Stimulated activated CD8-positive, alpha-beta memory T cell treated with anti-CD3 and anti-CD28 coated beads, Interleukin-12 subunit alpha, Interleukin-12 subunit beta, amount 100 ng/mL, for 24 hours (primary cell): ENCODE results near the gene NETO2.

Experiments used
- DNase-seq: peaks from one replicate; pipeline ENCODE4 v3.0.0-alpha.2; 2020; ENCODE audit errors: extremely low read depth

NETO2 gene

DNA sequence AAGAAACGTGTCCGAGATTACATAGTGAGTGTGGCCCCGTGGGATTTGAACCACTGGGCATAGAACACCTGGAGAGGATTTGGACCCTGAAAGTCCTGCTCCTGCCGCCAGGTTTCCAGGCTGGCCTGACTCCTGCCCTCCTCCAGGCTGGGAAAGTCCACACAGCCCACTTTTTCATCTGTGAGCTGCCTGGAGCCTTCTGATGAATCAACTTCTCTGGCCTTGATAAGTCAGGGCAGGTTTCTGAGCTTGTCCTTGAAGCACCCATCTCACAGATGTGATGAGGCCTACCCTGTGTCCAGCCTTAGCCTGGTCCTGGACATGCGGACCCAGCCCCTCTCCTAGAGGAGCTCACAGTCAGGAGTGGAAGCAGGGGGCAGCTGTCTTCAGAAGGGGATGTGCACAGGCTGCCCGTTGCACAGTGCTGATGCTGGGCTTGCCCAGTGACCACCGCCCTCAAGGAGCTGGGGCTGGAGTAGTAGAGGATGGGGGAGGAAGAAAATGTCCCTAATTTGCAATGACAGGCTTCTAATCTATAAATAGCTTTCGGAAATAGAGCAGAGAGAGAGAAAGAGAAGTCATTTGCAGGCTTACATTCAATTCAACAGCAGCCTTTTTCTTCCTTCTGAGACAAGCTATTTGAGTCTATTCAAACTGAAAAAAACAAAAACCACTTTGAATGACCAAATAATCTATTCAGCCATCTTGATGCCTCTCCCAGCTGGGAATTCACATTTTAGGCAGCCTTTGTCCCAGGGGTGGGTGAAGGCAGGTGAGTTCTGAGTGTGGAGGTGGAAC, 96.8 kb downstream of the NETO2 start:
- no peak for DNase-seq

DNA sequence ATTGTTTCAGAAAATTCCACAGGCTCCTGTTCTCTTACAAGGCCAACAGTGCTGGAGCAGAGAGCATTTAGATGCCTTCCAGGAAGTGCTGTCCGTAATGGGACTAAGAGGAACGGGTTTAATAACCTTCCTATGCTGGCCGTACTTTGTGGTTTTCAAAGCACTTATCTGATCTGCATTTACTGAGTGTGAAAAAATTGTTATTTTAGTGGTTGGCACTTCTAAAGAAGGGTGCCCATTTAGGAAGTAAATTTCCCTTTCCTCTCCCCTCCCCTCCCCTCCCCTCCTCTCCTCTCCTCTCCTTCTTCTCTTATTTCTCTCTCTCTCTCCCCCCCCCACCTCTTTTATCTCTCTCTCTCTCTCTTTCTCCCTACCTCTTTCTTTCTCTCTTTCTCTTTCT, 98.3 kb downstream of the NETO2 start:
- no peak for DNase-seq

DNA sequence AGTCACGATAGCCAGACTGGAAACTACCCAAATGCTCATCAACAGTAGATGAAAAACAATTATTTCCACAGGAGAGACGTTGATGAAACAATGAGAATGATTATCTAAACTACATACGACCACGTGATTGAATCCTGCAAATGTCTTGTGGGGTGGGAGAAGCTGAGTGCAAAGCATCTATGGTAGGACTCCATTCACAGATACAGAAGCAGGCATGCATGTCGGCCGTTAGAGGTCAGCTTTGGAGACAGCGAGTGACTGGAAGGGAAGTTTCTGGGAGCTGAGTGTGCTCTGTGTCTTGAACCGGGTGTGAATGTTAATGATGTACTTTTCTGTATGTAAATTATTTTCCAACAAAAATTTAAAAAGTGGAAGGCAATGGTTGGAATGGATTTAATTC, 98.7 kb downstream of the NETO2 start:
- DNase-seq = no peak

DNA sequence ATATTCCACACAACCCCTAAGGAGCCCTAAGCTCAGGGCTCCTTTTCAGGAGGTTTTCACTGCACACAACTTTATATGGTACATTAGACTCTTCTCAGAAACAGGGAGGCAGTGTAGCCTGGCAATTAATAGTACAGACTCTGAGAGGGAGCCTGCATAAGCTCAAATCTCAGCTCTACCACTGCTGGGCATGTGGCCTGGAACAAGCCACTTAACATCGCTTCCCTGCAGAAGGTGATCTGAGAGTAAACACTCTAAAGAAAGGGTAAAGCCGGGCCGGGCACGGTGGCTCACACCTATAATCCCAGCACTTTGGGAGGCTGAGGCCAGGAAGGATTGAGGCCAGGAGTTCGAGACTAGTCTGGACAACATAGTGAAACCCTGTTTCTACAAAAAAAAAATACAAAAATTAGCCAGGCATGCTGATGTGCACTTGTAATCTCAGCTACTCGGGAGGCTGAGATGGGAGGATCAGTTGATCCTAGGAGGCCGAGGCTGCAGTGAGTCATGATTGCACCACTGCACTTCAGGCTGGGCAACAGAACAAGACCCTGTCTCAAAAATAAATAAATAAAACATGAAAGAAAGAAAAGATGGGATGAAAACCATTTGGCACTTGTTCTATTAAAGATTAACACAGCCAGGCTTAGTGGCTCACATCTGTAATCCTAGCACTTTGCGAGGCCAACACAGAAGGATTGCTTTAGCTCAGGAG, 99.6 kb downstream of the NETO2 start:
- DNase-seq = no peak

DNA sequence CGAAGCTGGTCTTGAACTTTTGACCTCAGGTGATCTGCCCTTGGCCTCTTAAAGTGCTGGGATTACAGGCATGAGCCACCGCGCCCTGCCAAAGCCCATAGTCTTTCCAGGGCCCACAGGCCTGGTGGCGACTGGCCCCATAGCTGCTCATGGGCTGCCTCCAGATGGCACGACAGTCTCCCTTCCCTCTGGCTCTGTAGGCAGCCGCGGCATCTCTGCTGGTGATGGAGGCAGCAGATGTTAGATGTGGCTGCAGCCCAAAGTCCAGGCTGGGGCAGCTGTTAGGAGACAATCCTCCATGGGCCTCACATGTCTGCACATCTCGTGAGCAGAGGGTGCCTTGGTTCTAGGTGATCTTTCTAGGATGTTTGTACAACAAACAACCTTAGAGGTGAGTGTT, 100.5 kb downstream of the NETO2 start:
- DNase-seq = no peak

DNA sequence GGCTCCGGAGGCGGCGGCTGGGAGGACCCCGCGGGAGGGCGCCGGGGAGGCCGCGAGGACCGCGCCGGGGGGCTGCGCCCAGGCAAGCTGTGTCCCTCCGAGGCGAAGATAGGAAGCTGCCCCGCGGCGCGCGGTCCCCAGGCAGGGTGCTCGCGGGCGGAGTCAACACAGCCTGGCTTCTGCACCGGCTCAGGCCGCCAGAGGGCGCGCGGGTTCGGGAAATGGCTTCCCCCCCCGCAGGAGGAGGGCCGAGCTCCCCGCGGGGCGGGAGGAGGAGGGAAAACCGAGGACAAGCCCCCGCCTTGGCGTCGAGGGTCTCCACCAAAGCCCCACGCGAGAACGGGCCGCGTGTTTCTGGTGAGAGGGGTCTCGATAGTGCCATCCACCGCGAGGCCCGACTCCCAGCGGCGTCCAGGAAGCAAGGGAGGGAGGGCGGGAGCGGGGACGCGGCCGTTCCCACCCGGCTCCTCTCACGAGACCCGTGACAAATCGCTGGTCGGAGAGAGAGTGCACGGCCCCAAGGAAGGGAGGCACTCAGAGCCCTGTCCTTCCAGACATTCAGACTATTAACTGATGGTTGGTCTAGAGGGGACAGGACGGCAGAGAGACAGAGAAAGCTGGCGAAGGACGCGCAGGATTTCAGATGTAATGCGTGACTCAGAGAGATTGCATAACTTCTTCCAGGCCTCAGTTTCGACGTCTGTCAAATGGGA, 105.8 kb downstream of the NETO2 start:
- DNase-seq = peak; percentile 66

DNA sequence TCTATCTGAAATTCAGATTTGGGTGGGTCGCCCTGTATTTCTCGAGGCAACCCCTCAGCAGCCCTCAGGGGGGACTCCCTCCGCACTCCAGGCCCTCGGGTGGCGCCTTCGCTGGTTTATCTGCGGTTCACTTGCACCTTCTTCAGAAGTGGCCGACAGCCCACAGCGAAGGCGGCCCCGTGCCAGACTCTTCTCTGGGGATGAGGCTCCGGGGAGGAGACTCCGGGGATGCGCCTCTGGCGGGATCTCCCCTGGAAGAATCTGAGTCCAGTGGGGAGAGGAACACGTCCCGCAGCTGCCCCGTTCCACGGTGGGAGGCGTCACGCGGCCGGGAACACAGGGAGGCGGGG, 106.4 kb downstream of the NETO2 start:
- no peak for DNase-seq

DNA sequence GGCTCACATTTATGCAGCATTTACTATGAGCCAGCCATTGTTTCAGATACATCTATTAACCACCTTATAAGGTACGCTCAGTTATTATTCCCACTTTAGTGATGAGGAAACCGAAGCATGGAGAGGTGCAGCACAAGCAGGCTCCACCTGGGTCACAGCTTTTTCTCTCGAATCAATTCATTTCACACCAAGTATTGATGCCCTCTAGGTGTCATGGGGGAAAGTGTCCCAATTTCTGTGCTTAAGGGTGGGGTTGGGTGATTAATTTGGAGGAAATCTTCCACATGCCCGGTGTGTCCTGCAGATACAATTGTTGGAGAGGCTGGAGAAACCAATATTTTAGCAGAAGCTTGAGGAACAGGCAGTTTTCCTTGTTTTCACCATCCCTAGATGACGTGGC, 107.5 kb downstream of the NETO2 start:
- no peak for DNase-seq

DNA sequence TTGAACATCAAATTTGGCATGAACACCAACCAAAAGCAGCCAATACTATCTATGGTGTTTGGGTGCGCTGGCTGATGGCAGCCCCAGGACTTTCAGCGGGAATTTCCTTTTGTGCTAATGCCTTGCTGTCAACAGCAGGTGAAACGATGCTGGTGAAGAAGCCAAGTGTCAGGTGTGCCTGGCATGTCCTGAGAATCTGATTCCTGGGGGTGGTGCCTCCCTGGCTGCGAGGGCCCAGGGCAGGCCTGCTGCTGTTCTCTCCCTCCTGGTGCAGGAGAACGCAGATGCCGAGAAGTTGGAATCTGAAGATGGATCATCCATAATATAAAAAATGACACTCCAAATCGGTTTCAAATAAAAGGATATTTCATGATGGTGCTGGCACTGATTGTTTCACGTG, 108.3 kb downstream of the NETO2 start:
- DNase-seq = no peak

DNA sequence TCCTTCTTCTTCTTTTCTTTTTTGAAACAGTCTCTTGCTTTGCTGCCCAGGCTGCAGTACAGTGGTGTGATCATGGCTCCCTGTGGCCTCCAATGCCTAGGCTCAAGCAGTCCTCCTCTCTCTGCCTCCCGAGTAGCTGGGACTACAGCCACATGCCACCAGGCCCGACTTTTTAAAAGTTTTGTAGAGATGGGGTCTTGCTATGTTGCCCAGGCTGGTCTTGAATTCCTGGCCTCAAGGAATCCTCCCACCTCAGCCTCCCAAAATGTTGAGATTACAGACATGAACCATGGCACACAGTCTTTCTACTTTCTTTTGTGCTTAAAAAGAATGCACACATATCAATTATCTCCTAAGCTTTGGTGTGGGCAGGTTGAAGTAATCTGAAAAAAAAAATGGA, 109.3 kb downstream of the NETO2 start:
- DNase-seq = no peak

DNA sequence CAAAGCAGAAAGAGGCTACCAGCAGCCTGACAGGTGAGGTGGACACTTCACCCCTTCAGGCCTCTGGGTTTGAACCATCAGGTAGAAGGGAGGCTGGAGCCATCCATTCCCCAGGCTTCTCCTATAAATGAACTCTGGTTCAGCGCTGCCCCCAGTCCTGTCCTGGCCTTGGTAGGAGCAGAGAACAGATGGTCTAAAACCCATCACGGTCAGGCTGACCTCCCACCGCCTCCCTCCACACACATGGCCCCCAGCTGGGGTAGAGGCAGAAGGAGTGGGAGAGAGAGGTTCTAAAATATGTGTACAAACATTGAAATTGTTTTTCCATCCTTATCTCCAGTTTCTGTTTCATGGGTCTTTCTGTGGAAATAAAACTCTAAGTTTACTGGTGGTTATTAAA, 110.6 kb downstream of the NETO2 start:
- no peak for DNase-seq

DNA sequence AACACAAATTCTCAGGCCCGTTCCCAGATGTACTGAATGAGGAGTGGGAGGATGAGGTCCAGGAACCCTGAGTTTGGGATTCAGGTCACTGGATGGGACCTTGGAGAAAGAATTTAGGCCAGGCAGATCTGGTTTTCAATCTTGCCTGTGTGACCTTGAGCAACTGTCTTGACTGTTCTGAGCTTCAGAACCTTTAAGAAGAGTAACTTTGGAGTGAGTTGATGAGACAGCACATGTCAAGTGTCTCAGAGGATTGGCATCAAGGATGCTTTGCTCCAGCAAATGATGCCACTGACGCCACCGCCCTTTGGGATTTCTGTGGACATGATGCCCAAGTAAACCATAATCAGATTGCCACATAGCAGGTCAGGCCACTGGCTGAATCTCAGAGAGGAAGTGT, 114.0 kb downstream of the NETO2 start:
- DNase-seq = no peak

DNA sequence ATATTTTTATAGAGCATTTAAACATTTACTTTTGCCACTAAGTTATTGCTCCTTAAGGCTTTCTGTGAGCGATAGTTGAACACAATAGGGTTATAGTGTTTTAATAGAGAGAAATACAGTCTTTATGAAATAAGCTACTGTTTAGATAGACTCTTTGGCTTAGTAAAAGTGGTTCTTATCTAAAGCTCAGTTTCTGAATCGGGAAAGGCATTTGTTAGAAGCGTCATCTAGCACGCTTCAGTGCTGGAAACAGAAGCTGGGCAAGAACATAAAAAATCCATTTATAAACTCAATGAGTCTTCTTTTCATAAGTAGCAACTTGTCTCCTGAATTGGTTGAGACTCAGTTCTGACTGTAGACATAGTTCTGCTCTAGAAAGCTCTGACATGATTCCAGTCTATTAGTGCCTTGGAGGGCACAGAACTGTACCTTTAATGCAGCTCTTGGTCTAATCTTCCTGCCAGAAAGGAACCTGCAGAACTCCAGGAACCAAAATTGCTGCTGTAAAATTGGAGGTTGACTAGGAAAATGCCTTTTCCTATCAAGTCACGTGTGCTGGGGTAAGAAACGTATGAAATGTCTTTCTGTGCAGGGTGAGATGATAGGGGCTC, 114.9 kb downstream of the NETO2 start:
- DNase-seq = no peak
